Stimulated activated CD8-positive, alpha-beta memory T cell treated with anti-CD3 and anti-CD28 coated beads, Interleukin-7, amount 100 ng/mL, for 1 hour (primary cell): ENCODE data around the gene CYB5B.

Source experiments
- DNase-seq, 2 donors: peaks; one replicate each; pipeline ENCODE4 v3.0.0-alpha.2; 2020; ENCODE audit warnings: low read depth in 2 of 2

CYB5B gene

DNA sequence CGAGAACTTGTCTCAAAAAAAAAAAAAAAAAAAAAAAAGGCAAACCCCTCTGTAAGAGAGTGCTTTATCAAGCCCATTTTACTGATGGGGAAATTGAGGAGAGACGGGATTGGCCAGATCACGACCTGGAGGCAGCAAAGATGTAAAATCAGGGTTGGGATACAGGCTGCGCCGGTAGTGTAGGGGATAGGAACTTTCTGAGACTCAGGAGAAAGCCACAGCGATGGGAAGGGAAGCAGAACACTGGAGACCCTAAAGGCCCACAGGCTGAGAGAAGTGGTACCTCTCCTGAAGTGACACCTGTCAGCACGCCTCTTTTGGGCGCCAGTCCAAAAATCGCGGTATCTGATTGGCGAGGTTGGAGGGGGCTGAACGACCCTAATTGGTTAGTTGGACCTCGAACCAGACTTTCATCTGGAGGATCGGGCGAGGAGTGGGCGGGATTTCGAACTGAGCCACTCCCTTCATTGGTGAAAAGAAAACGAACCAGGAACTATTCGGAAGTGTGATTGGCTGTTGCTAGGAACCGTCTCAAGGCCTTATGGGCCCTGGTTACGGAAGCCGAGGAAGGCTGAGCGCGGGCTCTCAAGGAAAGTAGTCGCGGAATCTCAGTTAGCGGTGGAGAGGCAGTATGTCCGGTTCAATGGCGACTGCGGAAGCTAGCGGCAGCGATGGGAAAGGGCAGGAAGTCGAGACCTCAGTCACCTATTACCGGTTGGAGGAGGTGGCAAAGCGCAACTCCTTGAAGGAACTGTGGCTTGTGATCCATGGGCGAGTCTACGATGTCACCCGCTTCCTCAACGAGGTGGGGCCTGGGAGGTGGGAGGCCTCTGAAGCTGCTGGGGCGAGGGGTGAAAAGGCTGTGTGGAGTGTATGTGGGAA is at the start of gene CYB5B:
Gene CYB5B, plus strand, starts transcription at position 567 of the 882 bp plus-strand sequence. Its CDS starts 65 bp downstream, at position 632.
- peak; percentile 83 to 86 for DNase-seq

GRCh38 chr16:69376393-69377059 is 47.9 kb upstream of the CYB5B start:
- no peak for DNase-seq

DNA sequence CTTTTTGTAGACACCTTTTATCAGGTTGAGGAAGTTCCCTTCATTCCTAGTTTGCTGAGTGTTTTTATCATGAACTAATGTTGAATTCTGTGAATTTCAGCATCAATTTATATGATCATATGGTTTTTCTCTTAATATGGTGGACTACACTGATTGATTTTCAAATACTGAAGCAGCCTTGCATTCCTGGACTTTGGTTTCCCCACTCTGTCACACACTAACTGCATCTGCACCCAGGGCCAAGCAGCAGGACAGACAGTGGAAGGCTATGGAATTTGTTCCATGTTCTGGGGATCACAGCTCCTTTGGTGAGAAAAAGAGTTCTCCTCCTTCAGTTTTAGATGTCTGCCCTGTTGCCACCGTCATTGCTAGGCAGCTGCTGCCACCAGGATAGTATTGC is 46.4 kb upstream of the CYB5B start:
- no peak for DNase-seq

- DNase-seq, result no peak
Measured at GRCh38 chr16:69378760-69379159, 45.7 kb upstream of the CYB5B start.

DNA sequence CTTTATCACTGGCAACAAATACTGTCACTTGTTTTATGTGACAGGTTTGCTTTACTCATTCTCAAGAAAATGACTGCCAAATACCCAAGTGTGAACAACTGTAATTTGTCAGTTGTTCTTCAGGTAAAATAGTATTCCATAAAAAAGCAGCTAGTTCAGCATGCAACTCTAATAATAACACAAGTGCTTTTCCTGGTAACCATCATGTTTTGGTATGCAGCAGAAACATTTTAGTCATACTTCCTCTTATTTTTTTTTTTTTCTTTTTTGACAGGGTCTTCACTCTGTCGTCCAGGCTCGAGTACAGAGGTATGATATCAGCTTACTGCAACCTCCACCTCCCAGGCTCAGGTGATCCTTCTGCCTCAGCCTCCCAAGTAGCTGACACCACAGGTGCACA is 43.2 kb upstream of the CYB5B start:
- DNase-seq, result no peak

DNA sequence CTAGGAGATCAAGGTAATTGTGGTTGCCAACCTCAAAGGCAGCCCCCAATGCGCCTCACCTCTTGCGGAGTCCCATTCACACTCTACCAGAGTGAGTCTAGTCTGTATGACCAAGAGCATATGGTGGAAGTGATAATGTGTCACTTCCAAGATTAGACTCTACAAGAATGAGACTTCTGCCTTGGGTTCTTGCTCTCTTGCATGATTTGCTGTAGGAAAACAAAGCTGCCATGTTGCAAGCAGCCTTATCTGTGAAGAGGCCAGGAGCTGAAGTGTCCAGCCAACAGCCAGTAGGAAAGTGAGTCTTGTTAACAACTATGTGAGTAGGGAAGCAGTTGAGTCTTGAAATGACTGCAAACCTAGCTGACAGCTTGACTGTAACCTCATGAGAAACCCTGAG is 42.0 kb upstream of the CYB5B start:
- DNase-seq, result no peak

- no peak for DNase-seq
Measured at GRCh38 chr16:69384974-69385373, 39.4 kb upstream of the CYB5B start.

DNA sequence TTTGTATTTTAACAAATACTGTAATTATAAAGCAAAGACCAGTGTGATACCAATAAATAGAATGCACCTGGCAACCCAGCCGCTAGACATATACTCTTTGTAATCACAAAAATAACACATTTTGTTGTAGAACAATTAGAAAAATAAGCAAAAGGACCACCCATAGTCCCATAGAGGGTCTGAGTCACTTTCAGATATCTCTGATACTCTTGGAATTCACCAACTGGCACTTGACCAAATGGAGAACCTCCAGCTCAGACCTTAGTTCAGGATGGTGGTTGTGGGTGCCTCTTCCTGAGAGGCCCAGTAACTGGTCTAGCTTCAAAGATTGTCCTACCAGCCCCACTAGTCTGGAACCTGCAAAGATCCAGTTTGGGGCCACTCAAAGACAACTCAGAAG is 37.8 kb upstream of the CYB5B start:
- DNase-seq, result no peak

DNA sequence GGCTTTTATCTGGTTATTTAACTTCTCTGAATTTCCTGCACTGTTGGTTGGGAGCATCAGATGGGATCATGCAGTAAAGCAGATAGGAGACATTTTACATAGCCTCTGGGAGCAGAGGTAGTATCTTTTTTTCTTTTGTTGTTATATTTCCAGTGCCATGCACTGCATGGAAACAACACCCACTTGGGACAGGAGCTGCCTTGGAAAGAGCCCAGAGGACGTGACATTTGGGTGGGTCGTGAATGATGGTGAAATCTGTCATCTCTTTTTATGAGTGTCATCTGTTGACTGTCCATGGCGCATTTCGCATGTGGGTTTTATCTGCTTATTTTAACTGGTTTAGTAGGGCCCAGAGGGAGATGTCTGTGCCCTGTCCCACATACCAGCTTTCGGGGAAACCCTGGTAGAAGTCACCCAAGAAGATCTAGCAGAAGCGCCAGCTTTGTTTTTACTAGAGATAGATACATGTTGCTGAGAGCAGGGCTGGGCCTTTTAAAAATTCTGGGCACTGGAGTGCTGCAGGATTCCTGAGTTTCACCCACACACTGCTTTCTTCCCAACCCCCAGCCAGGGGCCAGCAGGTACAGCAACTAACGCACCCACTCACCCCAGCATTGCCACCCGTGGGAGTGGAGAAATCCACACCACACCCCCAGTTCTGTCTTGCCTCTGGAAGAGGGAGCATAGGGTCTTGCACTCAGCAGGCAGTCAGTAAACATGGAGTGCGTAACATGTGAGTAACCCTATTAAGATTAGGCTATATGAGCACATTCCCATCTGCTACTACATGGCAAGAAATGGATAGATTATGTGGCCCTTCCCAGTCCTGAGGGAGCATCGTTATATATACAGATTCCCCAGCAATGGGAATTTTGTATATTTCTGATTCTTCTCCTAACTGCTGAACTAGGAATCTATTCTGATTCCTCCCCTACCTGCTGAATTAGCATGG is 30.2 kb upstream of the CYB5B start:
- DNase-seq, result no peak

GRCh38 chr16:69395859-69396186 is 28.6 kb upstream of the CYB5B start:
- no peak for DNase-seq

- peak; percentile 37 to 57 for DNase-seq
Measured at GRCh38 chr16:69396187-69397061, 28.0 kb upstream of the CYB5B start.

- DNase-seq, result no peak
Measured at GRCh38 chr16:69397821-69398521, 26.4 kb upstream of the CYB5B start.

GRCh38 chr16:69399361-69399760 is 25.1 kb upstream of the CYB5B start:
- no peak for DNase-seq

- DNase-seq, result no peak
Measured at GRCh38 chr16:69402439-69402838, 22.0 kb upstream of the CYB5B start.

- no peak for DNase-seq
Measured at GRCh38 chr16:69404275-69404805, 20.1 kb upstream of the CYB5B start.

DNA sequence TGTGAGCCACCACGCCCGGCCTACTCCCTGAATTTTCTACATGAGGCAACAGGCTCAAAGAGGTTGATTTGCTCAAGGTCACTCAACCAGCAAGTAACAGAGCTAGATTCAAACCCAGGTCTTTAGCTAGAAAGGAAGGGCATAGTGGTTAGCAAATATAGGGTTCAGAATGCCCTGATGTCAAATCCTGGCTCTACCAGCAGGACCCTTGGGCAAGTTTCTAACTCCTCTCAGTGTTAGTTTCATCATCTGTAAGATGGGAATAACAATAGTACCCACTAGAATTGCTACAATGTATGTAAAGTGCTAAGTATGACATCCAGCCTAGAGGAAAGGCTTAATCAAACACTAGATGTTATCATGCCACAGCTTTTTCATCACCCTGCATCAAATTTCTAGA is 19.1 kb upstream of the CYB5B start:
- DNase-seq, result no peak

DNA sequence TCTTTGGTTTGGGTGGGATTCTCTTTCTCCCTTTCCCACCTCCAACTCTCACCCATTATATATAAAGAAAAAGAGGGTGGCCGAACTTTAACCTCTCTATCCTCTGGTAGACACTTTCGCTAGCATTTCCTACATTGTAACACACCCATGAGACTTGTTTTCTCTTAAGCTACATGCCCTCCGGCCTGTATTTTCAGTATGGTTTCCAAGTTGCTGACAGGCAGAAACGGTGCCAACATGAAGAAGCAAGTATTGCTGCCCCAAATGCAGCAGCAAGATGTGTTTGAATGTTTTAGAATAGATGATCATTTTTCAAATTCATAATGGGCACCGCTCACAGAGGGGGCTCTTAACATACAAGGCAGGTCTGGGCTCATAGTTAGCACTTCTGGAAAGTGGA is 18.7 kb upstream of the CYB5B start:
- no peak for DNase-seq

- DNase-seq, result no peak
Measured at GRCh38 chr16:69406780-69407331, 17.6 kb upstream of the CYB5B start.

GRCh38 chr16:69407702-69408323 is 16.6 kb upstream of the CYB5B start:
- no peak for DNase-seq

- DNase-seq, result no peak
Measured at GRCh38 chr16:69408475-69408874, 15.9 kb upstream of the CYB5B start.
